Type B pancreatic cell (in vitro differentiated cells): ENCODE measurements around the gene CLPX. TPM values are rescaled to one million over a fixed set of nuclear protein-coding genes. Genes with fewer than 3 reads are reported as not detected.

Experiments
- DNase-seq: peaks from one replicate; pipeline ENCODE4 v3.0.0; 2021; ENCODE audit warnings: mixed read lengths; ENCODE audit not compliant: unreplicated experiment; ENCODE audit errors: extremely low spot score
- H3K27ac Mint-ChIP-seq: 2 replicates; pipeline ENCODE4 v1.8.0; 2021; ENCODE audit warnings: mild to moderate bottlenecking, mixed read lengths
- H3K27me3 Mint-ChIP-seq: 2 replicates; pipeline ENCODE4 v1.8.0; 2021; ENCODE audit warnings: mixed read lengths
- H3K36me3 Mint-ChIP-seq: 2 replicates; pipeline ENCODE4 v1.8.0; 2021; ENCODE audit warnings: mixed read lengths
- H3K4me1 Mint-ChIP-seq: one replicate; pipeline ENCODE4 v1.8.0; 2021; ENCODE audit warnings: mixed read lengths; ENCODE audit not compliant: unreplicated experiment
- H3K4me3 Mint-ChIP-seq: 2 replicates; pipeline ENCODE4 v1.8.0; 2021; ENCODE audit warnings: mild to moderate bottlenecking, mixed read lengths
- H3K9me3 Mint-ChIP-seq: 2 replicates; pipeline ENCODE4 v1.8.0; 2021; ENCODE audit warnings: mixed read lengths
- total RNA-seq: library from RNA; stranded (reverse); gene quantifications from 2 replicates; pipeline ENCODE4 v1.2.1, GENCODE V29; 2021; ENCODE audit warnings: low replicate concordance
- TF ChIP-seq, protein P1 (sequence below): fragments of 200-600 bp; sonication (generic); conservative IDR thresholded peaks from 2 replicates; pipeline ENCODE4 v1.5.0; 2021; ENCODE audit warnings: antibody characterized with exemption, mild to moderate bottlenecking

The CLPX gene
- total RNA-seq, 1 donor from 2014 or later = 55.1 TPM

DNA sequence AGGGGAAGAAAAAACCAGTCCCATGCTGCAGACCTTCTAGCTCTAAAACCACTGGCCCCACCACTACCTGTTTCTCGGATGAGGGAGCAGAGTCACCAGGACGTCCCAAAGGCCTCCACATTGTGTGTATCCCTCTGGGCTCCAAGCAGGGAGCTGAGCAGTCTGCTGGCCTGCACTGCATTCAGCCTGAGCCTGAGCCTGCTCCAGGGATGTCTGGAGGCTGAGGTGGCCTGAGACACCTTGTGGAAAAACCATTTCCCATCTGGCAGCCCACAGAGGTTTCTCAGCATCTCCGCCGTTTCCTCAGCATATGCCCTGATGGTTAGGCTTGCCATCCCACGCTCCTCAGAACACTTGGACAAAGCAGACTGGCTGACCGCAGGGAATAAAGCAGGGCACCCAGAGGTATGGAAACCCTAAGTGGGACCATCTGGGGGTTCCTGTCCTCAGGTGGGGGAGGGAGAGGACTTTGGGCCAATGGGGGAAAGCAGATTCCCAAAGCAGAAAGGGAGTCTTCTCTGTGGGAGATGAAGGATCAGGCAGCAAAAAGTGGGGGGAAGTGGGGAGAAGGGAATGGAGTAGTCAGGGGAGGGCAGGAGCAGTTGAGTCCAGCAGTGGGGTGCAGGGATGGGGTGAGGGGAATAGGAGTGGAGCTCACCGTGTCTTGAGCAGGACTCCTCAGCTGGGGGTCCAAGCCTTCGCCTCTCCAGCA lies 25.8 kb upstream of the CLPX start, which contains the start of gene CILP:
Gene CILP (minus strand): TSS at position 704 of the 712 bp plus-strand sequence. CDS start 1,718 bp downstream, outside the sequence.
- Mint-ChIP-seq H3K36me3 (no peaks in the 10 kb centered on the region), H3K9me3 (no peaks in the 10 kb centered on the region), H3K27me3 (no peaks in the 10 kb centered on the region), H3K4me3 (no peak within 1 kb of the TSS), H3K27ac (peak within 1 kb of the TSS; percentile 23), H3K4me1 (peaks cover 38% of the 10 kb centered on the region)
- DNase-seq = no peak
- TF ChIP-seq, protein P1, sequence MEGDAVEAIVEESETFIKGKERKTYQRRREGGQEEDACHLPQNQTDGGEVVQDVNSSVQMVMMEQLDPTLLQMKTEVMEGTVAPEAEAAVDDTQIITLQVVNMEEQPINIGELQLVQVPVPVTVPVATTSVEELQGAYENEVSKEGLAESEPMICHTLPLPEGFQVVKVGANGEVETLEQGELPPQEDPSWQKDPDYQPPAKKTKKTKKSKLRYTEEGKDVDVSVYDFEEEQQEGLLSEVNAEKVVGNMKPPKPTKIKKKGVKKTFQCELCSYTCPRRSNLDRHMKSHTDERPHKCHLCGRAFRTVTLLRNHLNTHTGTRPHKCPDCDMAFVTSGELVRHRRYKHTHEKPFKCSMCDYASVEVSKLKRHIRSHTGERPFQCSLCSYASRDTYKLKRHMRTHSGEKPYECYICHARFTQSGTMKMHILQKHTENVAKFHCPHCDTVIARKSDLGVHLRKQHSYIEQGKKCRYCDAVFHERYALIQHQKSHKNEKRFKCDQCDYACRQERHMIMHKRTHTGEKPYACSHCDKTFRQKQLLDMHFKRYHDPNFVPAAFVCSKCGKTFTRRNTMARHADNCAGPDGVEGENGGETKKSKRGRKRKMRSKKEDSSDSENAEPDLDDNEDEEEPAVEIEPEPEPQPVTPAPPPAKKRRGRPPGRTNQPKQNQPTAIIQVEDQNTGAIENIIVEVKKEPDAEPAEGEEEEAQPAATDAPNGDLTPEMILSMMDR = no peak

DNA sequence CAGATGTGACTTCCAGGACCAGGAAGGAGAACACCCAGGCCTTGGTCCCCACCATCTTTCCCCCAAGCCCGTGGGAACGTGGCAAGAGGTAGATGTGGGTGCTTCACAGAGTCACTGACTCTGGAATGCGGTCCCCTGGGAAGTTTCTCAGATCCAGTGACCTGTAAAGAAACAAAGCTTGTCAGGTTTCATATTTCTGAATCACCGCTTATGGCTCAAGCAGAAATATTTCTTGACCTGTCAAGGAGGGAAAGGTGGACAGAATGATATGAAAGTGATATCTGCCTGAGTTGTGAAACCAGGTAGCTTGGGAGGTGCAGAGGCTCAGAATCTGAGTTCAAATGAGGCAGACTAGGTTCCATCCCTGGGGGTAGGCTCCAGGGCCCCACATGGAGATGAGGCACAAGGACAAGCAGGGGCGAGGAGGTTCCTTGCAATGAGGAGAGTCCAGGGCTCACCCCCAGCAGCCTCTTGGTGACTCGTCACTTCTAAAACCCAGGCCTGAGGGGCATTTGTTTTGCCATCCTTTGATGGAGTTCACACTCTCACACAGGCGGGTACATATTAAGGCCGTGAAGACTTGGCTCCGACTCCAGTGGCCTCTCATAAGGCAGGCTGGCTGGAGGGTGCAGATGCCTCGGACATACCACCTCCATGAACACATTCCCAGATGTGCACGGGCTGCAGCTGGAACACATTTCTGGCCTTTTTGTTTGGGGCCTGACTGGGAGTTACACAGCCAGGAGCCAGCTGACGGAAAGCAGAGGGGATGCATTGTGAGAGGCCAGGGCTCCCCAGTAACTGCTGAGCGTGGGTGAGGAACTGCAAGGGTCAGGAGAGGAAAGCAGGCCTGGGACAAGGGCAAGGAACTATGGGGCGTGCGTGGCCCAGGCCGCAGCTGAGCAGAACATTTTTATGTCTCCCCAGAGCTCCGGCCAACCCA lies 24.8 kb upstream of the CLPX start:
- TF ChIP-seq, protein P1 = no peak
- H3K27ac Mint-ChIP-seq = peak overlapping the region; percentile 23
- peaks cover 38% of the 10 kb centered on the region for H3K4me1 Mint-ChIP-seq
- H3K9me3 Mint-ChIP-seq = no peaks in the 10 kb centered on the region
- DNase-seq = no peak
- H3K27me3 Mint-ChIP-seq = no peaks in the 10 kb centered on the region
- no peak overlapping the region for H3K4me3 Mint-ChIP-seq
- no peaks in the 10 kb centered on the region for H3K36me3 Mint-ChIP-seq

DNA sequence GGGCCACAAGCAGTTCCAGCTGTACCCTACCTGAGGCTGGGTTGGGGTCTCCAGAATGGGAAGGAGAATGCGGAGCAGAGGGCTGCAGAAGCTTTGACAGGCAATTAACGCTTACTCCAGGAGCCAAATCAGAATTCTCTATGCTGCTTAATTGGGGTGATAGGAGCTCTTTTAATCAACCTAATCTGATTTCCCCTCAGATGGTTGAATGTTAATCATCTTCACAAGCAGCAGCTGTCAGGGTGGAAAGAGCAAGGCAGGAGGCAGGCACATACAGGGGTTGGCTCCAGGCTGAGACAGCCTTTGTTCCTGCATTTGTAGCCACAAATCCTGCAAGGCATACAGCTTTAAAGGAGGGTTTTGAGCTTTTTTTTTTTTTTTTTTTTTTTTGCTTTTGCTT lies 23.5 kb upstream of the CLPX start:
- TF ChIP-seq, protein P1 = no peak
- Mint-ChIP-seq H3K27ac (no peak overlapping the region), H3K4me1 (peaks cover 38% of the 10 kb centered on the region), H3K4me3 (no peak overlapping the region), H3K27me3 (no peaks in the 10 kb centered on the region), H3K36me3 (no peaks in the 10 kb centered on the region), H3K9me3 (no peaks in the 10 kb centered on the region)
- no peak for DNase-seq

DNA sequence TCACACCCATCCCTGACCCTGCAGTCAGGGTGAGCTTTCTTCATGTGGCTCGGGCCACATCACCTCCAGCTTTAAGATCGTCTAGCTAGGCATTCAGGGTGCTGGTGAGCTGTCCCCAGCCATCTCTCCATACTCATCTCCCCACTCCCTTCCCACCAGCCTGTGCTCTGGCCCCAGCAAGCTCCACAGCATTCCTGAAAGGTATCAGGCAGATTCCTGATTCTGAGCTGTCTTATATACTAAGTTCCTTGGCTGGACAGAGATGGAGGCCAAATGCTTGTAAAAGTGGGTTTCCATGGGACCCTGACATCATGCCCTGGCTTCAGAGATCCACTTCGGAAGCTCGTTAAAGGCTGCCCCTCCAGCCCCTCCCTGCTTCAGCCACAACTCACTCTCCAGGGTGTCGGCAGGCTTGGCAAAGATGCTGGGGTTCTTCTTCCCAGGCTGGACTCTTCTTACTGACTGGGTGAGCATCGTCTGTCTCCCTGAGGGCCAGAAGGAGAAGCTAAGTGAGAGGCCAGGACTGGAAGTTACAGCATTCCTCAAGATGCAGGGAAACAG lies 22.2 kb upstream of the CLPX start:
- Mint-ChIP-seq H3K27ac (no peak overlapping the region), H3K4me3 (no peak overlapping the region), H3K4me1 (peaks cover 38% of the 10 kb centered on the region), H3K27me3 (no peaks in the 10 kb centered on the region), H3K9me3 (no peaks in the 10 kb centered on the region), H3K36me3 (no peaks in the 10 kb centered on the region)
- DNase-seq = no peak
- TF ChIP-seq, protein P1 = no peak

DNA sequence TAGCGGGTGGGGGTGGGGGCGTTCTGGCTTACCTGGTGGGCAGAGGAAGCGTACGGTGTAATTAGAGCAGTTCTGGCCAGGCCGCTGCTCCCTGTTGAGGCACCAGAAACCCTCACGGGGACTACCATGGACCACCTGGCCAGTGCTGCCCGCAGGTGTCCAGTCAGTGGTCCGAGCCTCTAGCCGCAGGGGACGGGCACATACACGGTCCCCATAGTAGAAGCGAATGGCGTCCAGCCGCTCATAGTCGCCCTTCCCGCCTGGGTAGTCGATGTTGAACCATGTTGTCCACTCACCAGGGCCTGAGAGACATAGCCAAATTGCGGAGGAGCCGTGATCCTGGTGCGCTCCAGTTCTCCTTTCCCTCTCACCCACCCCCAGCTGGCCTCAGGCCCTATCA lies 21.6 kb upstream of the CLPX start:
- H3K27me3 Mint-ChIP-seq = no peaks in the 10 kb centered on the region
- DNase-seq = no peak
- H3K27ac Mint-ChIP-seq = no peak overlapping the region
- TF ChIP-seq, protein P1 = no peak
- peaks cover 32% of the 10 kb centered on the region for H3K4me1 Mint-ChIP-seq
- H3K36me3 Mint-ChIP-seq = no peaks in the 10 kb centered on the region
- no peaks in the 10 kb centered on the region for H3K9me3 Mint-ChIP-seq
- no peak overlapping the region for H3K4me3 Mint-ChIP-seq
